Measurements from ENCODE around the gene SPATA46. TPM values are rescaled to one million over a fixed set of nuclear protein-coding genes. Genes with fewer than 3 reads are reported as not detected.
A peak's percentile ranks its signal among the peaks of the same experiment; 100 is the strongest.

SPATA46 gene
- total and polyA plus RNA-seq, 2 of the 8 experiments (the other 6 are each of a cell fraction or from before 2014, with no cell fraction given): not detected

DNA sequence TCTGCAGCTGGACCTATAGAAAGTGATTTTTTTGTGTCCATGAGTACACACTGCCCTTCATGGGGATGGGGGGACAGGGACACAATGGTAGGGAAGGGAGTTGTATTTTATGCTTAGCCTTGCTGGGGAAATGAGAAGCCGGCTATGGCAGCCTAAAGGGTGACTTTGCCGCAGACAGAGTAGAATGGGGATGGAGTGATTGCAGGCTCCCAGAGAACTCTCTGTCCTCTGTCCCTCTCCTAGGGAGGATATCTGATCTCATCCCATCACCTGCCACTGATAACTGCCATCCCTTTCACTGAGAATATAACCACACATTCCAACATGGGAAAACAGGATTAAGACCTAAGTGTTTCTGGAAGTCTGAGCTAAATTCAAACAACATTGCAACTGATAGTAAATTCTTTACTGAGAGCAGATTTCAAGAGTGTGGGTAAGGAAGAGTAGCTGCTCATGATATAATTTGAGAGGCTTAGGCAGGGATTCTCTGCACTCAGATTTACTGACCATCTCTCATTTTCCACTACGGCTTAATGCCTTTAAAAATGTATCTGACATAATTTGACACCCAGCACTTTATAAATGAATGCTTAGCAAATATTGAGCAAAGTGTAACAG, 21.4 kb upstream of the SPATA46 start:
- no peak overlapping the region for H3K23ac ChIP-seq (ENCODE audit: insufficient read length)
- CTCF ChIA-PET (ENCODE audit: partially characterized antibody): interaction anchor here (0.9 to 2.2 kb wide), 8 partner anchors 9 to 79 kb away, joined by 3 to 11 read pairs (median 3); no protein-coding TSS in a partner anchor
- no peak overlapping the region for H3K14ac ChIP-seq (ENCODE audit: insufficient read length)
- FAIRE-seq (no peak), DNase-seq (ENCODE audit: low read depth in 1 of 2, low spot score in 2 of 2) (peak in 1 of 2 experiments; percentile 33)
- no peak overlapping the region for H2BK20ac ChIP-seq (ENCODE audit: low read length)
- no peaks in the 10 kb centered on the region for H4K20me1 ChIP-seq (replicated peaks in 1 of 2; ENCODE audit: control insufficient read depth in 1 of 2, insufficient read depth in 2 of 2, low read length in 2 of 2)
- H3K18ac ChIP-seq (ENCODE audit: extremely low read depth, low read length): no peak overlapping the region
- no peak overlapping the region for H4K91ac ChIP-seq (replicated peaks; ENCODE audit: insufficient read length, low read length)
- H3K4me1 ChIP-seq (replicated peaks in 1 of 4; ENCODE audit: control insufficient read depth in 3 of 4, insufficient read depth in 4 of 4, low read length in 3 of 4): peaks cover 2 to 13% (median 5%) of the 10 kb centered on the region in 4 experiments; a peak in 3 of 7 replicates
- H2BK5ac ChIP-seq (ENCODE audit: low read depth, low read length): peak overlapping the region; percentile 38; the same call in 1 of the 2 replicates
- TF ChIP-seq GTF2F1 (IDR thresholded peaks at IDR 0.05; ENCODE audit: borderline replicate concordance, low read depth, low read length) (no peak), SP1 (IDR thresholded peaks at IDR 0.05; ENCODE audit: low read depth, low read length) (no peak)
- WGBS, 2 experiments (ENCODE audit: extremely low coverage in 1 of 2, insufficient coverage in 1 of 2, insufficient read length in 1 of 2, insufficient replicate concordance in 2 of 2, low coverage in 1 of 2, low lambda C conversion rate in 2 of 2, missing lambda C conversion rate in 1 of 2): 91% methylated on average over 3 of the region's 3 CpGs; no CpG with 5 or more reads in 1 of the 2 experiments
- no peaks in the 10 kb centered on the region for H3K9me3 ChIP-seq (ENCODE audit: insufficient read depth in 2 of 2, low read depth in 1 of 2, low read length in 1 of 2)
- H3K36me3 ChIP-seq (ENCODE audit: control insufficient read depth in 2 of 4, insufficient read depth in 4 of 4, low read length in 3 of 4): no peaks in the 10 kb centered on the region
- H2AK5ac ChIP-seq (ENCODE audit: low read depth, low read length): no peak overlapping the region
- no peak overlapping the region for H3K56ac ChIP-seq (replicated peaks; ENCODE audit: insufficient read length, low read depth, low read length)
- no peak overlapping the region for H4K5ac ChIP-seq (ENCODE audit: insufficient read length, low read depth, low read length)
- no peak overlapping the region for H2BK120ac ChIP-seq (replicated peaks; ENCODE audit: low read depth, low read length)
- no peak overlapping the region for H3K4ac ChIP-seq (replicated peaks; ENCODE audit: insufficient read length, low read depth, low read length)
- H4K8ac ChIP-seq (ENCODE audit: extremely low read depth, insufficient read depth, low read length): no peak overlapping the region
- no peak overlapping the region for H3K9ac ChIP-seq (replicated peaks in 1 of 4; ENCODE audit: extremely low read depth in 1 of 4, low read depth in 3 of 4, low read length in 3 of 4)
- H3K79me2 ChIP-seq (ENCODE audit: control insufficient read depth in 1 of 2, insufficient read depth in 2 of 2, low read length in 2 of 2): no peaks in the 10 kb centered on the region
- no peak overlapping the region for H3K4me2 ChIP-seq (ENCODE audit: insufficient read depth in 1 of 2, low read depth in 2 of 2, low read length in 2 of 2)
- H2AFZ ChIP-seq (ENCODE audit: low read length): peak overlapping the region; percentile 54; the same call in 1 of the 2 replicates
- no peaks in the 10 kb centered on the region for H3K79me1 ChIP-seq (ENCODE audit: low read depth, low read length)
- no peak overlapping the region for H2BK12ac ChIP-seq (ENCODE audit: low read depth, low read length)
- no peaks in the 10 kb centered on the region for H3K23me2 ChIP-seq (ENCODE audit: low read depth, low read length)
- POLR2A ChIA-PET (ENCODE audit: partially characterized antibody): interaction anchor here (0.7 to 1.5 kb wide), 4 partner anchors 9 to 89 kb away, joined by 3 to 5 read pairs (median 3); no protein-coding TSS in a partner anchor
- H3K27me3 ChIP-seq (replicated peaks in 1 of 4; ENCODE audit: control insufficient read depth in 3 of 4, extremely low read depth in 1 of 4, insufficient read depth in 3 of 4, low read length in 3 of 4): no peaks in the 10 kb centered on the region
- no peak overlapping the region for H3K4me3 ChIP-seq (ENCODE audit: extremely low read depth in 1 of 4, insufficient read depth in 2 of 4, low read depth in 3 of 4, low read length in 4 of 4)
- no peak overlapping the region for H2BK15ac ChIP-seq (ENCODE audit: low read length)
- H3K27ac ChIP-seq (ENCODE audit: low read depth, low read length): no peak overlapping the region
